Peyer's patch (tissue), 4 donors: ENCODE results near the gene FAM53A.

Experiments used
- CTCF ChIP-seq, 6 experiments: fragments of 450-650 bp in 4 of 6; fragments of 200-600 bp in 2 of 6; sonication (generic) in 1 of 6; IDR thresholded peaks; one replicate each; pipeline ENCODE4 v1.5.1; 2017 to 2019; ENCODE audit warnings: antibody characterized with exemption in 6 of 6, mild to moderate bottlenecking in 3 of 6, moderate library complexity in 1 of 6
- POLR2A ChIP-seq, 2 donors: fragments of 450-650 bp; IDR thresholded peaks; one replicate each; pipeline ENCODE4 v1.5.1; 2017; ENCODE audit warnings: antibody characterized with exemption in 2 of 2, mild to moderate bottlenecking in 2 of 2, moderate library complexity in 2 of 2

- no peak for TF ChIP-seq CTCF (IDR thresholded peaks at IDR 0.05)
- TF ChIP-seq POLR2A (IDR thresholded peaks at IDR 0.05), result no peak
These were observed 13.8 kb downstream of the FAM53A start for GRCh38 chr4:1670279-1670678.
